ENCODE data around the gene WDR20.

Gene WDR20

GRCh38 chr14:102182936-102183619, 43.4 kb downstream of the WDR20 start:
- H3K36me3 ChIP-seq = peaks cover 4% of the 10 kb centered on the region
- peaks cover 0 to 3% of the 10 kb centered on the region in 2 experiments for H3K4me1 ChIP-seq (ENCODE audit: control insufficient read depth in 1 of 2, insufficient read depth in 1 of 2, low read depth in 1 of 2, low read length in 1 of 2)
- H3K27me3 ChIP-seq = no peaks in the 10 kb centered on the region
- H3K27ac ChIP-seq = no peak overlapping the region
- no peak overlapping the region for H3K4me3 ChIP-seq (ENCODE audit: low read depth in 1 of 2, low read length in 1 of 2)
- no peaks in the 10 kb centered on the region for H3K9me3 ChIP-seq
- no peak for TF ChIP-seq CTCF (IDR thresholded peaks at IDR 0.05)

- TF ChIP-seq CTCF (IDR thresholded peaks at IDR 0.05) = no peak
- H3K4me3 ChIP-seq (ENCODE audit: low read depth in 1 of 2, low read length in 1 of 2) = no peak overlapping the region
- peaks cover 0 to 3% of the 10 kb centered on the region in 2 experiments for H3K4me1 ChIP-seq (ENCODE audit: control insufficient read depth in 1 of 2, insufficient read depth in 1 of 2, low read depth in 1 of 2, low read length in 1 of 2)
- no peaks in the 10 kb centered on the region for H3K27me3 ChIP-seq
- H3K9me3 ChIP-seq = no peaks in the 10 kb centered on the region
- H3K27ac ChIP-seq = no peak overlapping the region
- H3K36me3 ChIP-seq = peaks cover 1% of the 10 kb centered on the region
Measured at GRCh38 chr14:102183886-102184285, 44.2 kb downstream of the WDR20 start.

GRCh38 chr14:102184316-102185035, 44.8 kb downstream of the WDR20 start:
- Histone ChIP-seq H3K4me3 (ENCODE audit: low read depth in 1 of 2, low read length in 1 of 2) (no peak overlapping the region), H3K36me3 (no peaks in the 10 kb centered on the region), H3K4me1 (ENCODE audit: control insufficient read depth in 1 of 2, insufficient read depth in 1 of 2, low read depth in 1 of 2, low read length in 1 of 2) (peaks cover 0 to 3% of the 10 kb centered on the region in 2 experiments), H3K27me3 (no peaks in the 10 kb centered on the region), H3K27ac (no peak overlapping the region), H3K9me3 (no peaks in the 10 kb centered on the region)
- TF ChIP-seq CTCF (IDR thresholded peaks at IDR 0.05) = no peak

- TF ChIP-seq CTCF (IDR thresholded peaks at IDR 0.05) = no peak
- no peaks in the 10 kb centered on the region for H3K27me3 ChIP-seq
- no peaks in the 10 kb centered on the region for H3K36me3 ChIP-seq
- no peak overlapping the region for H3K4me3 ChIP-seq (ENCODE audit: low read depth in 1 of 2, low read length in 1 of 2)
- no peaks in the 10 kb centered on the region for H3K9me3 ChIP-seq
- peaks cover 0 to 3% of the 10 kb centered on the region in 2 experiments for H3K4me1 ChIP-seq (ENCODE audit: control insufficient read depth in 1 of 2, insufficient read depth in 1 of 2, low read depth in 1 of 2, low read length in 1 of 2)
- H3K27ac ChIP-seq = no peak overlapping the region
Measured at GRCh38 chr14:102185360-102185759, 45.7 kb downstream of the WDR20 start.

GRCh38 chr14:102187044-102187443, 47.3 kb downstream of the WDR20 start:
- H3K27ac ChIP-seq = no peak overlapping the region
- H3K4me3 ChIP-seq (ENCODE audit: low read depth in 1 of 2, low read length in 1 of 2) = no peak overlapping the region

More at GRCh38 chr14:102187044-102187443, 47.3 kb downstream of the WDR20 start:
- no peak for TF ChIP-seq CTCF (IDR thresholded peaks at IDR 0.05)
- H3K27me3 ChIP-seq = no peaks in the 10 kb centered on the region
- no peaks in the 10 kb centered on the region for H3K36me3 ChIP-seq
- H3K9me3 ChIP-seq = no peaks in the 10 kb centered on the region
- H3K4me1 ChIP-seq (ENCODE audit: control insufficient read depth in 1 of 2, insufficient read depth in 1 of 2, low read depth in 1 of 2, low read length in 1 of 2) = peaks cover 0 to 3% of the 10 kb centered on the region in 2 experiments

Data from neutrophil (primary cell).